GM18868 (cell line): ENCODE data around the gene STXBP6.

Experiments
- ATAC-seq: cut with Tn5 transposase; IDR thresholded peaks from one replicate; pipeline ENCODE4 v1.9.1; 2021; ENCODE audit warnings: mild to moderate bottlenecking, moderate library complexity; ENCODE audit not compliant: unreplicated experiment

STXBP6 gene

DNA sequence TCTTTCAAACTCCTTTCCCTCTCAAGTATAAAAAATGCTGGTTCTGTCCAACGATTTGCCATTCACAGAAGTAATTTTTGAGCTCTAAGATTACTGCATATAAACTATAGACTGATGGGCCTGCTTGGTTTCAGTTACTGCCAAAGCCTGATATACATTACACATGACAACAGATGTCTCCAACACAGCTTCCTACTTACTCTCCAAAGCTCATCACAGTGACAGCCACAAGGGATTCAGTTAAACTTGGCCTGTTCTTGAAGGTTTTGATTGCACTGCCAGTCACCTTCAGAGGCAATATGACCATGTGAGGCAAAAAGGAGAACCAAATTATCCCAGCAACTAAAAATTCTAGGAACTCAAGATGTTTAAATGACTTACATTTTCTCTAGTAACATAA is 30.1 kb downstream of the STXBP6 start:
- ATAC-seq: no peak

GRCh38 chr14:25017562-25017961 is 32.4 kb downstream of the STXBP6 start:
- no peak for ATAC-seq

DNA sequence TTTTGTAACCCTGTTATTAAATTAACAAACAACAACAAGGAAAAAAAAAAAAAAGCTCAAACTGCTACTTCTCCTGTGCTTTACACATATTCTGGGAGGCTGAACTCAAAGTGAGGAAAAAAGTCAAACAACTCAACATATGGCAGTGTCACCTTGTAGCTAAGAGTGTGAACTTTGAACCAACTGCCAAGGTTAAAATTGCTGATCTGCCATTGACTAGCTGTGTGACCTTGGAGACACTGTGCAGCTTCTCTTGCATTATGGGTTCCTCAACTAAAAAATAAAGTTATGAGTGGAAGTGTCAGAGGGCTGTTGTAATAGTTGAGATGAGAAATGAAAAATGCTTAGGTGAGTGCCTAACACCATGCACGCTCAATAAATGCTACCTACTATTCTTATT is 34.2 kb downstream of the STXBP6 start:
- ATAC-seq: no peak

- no peak for ATAC-seq
These were observed 35.5 kb downstream of the STXBP6 start for GRCh38 chr14:25014440-25014839.

- no peak for ATAC-seq
These were observed 38.9 kb downstream of the STXBP6 start for GRCh38 chr14:25011095-25011494.

- no peak for ATAC-seq
These were observed 39.5 kb downstream of the STXBP6 start for GRCh38 chr14:25010471-25010870.

DNA sequence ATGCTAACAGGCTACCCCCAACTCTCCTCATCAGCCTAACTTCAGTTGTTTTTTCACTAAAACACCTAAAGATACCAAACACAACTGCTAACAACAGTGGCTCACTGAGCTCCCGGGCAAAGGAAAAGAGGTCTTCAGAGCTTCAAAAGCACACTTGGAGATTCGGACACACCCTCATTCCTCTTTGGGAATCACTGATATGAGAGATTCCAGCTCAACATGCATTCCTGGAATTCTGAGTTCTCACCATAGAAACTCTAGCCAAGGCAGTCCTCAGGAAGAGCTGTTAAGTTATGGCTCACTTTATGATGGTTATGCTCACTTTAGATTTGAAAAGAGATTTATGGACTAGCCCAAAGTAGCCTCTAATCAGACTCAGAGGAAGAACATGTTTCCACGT is 40.1 kb downstream of the STXBP6 start:
- ATAC-seq: no peak

DNA sequence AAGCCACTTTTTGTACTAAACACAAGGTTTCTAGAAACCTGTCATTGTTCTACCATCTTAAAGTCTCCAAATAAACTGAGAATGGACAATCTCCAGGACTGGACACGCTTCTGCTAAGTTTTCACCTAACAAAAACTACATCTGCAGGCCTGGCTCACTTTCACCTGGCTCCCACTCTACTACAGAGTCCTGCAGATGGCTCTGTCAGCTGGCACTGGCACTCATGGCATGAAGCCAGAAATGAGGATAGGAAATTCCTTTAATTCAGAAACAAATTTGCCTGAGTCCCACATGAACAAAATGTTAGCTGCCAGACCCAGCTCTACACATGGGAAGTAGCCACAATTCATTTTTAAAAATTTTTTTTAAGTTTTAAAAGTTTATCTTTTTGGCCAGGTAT is 42.1 kb downstream of the STXBP6 start:
- no peak for ATAC-seq

DNA sequence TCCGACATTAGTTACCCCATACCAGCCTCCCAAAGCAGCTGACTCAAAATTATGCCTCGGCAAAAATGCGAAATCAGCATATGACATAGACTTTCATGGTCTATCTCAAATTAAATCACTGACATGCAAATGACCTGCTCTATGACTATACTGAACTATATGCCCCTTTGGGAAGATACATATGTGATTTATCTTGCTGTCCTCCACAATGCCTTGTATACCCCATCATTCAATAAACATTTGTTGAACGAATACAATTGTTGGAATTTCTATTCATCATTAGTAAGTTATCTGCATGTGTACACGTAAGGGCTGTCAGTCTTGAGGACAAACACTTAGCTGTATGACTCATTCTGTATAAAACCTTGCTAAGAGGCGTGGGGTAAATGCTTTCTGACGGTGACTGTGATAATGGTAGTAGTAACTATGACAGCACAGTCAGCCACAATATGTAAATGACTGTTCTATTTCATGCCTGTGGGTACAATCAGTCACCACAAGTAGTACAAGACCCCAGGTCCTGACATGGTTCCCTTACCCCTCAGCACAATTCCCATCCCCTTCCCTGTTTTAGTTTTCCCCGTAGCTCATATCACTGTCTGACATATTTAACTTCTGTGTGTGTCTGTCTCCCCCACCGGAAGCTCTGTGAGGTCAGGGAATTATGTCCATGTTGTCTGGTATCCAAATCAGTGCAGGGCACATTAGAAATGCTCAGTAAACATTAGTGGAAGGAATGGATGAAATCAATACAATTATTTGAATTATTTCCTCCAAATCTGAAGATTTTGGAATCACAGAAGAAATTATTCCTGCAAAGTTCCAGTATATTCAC is 42.8 kb downstream of the STXBP6 start:
- peak; percentile 54 for ATAC-seq

- ATAC-seq: no peak
These were observed 43.9 kb downstream of the STXBP6 start for GRCh38 chr14:25006031-25006430.

DNA sequence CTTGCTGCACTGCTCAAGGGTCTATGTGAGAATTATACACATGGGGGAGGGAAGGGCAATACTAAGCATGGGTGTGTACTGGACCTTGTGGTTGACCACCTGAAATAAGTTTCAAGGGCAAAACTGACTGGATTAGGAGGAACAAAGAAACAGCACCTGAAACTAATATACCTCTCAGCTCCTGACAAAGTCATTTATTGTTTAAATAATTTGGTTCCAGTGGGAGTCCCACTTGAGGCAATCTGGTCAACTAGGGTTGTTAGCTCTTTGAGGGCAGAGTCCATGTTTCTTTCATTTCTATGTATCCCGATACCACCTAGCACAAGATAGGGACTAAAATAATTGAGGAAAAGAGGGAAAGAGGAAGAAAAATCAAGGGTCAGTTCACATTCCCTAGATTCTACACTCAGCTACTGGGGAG is 45.5 kb downstream of the STXBP6 start:
- no peak for ATAC-seq

- ATAC-seq: no peak
These were observed 46.4 kb downstream of the STXBP6 start for GRCh38 chr14:25003537-25003936.

DNA sequence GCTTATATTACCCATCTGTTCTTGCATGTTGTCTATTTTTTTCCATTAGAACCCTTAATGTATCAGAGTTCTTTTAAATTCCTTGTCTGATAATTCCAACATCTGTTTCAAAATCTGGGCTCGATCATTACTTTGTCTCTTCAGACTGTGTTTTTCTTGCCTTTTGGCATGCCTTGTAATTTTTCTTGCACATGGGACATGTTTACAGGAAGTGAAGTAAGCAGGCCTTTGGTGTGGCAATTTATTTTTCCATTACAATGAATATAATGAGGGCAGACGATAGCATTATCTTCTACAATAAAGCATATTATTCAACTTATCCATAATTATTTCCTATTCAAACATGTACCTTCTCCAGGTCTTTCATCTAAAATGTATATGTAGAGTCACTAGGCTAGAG is 48.3 kb downstream of the STXBP6 start:
- no peak for ATAC-seq

DNA sequence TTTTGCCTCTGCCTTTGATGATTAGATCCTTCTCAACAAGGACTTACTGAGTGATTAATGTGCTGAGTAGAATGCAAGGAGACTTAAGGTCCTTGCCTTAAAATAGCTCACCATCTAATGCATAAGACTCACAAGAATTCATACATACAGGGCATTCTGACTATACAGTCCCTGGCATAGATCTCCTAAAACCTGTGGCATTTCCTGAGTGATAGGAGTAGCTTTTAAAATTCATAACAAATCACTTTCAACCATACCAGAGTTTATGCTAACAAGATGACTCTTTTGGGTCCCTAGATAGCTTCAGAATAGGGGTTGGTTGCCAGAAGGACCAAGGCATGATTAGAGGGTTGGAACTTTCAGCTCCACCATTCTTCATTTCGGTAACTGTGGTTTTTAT is 48.8 kb downstream of the STXBP6 start:
- ATAC-seq: no peak

GRCh38 chr14:24999157-24999556 is 50.8 kb downstream of the STXBP6 start:
- no peak for ATAC-seq

DNA sequence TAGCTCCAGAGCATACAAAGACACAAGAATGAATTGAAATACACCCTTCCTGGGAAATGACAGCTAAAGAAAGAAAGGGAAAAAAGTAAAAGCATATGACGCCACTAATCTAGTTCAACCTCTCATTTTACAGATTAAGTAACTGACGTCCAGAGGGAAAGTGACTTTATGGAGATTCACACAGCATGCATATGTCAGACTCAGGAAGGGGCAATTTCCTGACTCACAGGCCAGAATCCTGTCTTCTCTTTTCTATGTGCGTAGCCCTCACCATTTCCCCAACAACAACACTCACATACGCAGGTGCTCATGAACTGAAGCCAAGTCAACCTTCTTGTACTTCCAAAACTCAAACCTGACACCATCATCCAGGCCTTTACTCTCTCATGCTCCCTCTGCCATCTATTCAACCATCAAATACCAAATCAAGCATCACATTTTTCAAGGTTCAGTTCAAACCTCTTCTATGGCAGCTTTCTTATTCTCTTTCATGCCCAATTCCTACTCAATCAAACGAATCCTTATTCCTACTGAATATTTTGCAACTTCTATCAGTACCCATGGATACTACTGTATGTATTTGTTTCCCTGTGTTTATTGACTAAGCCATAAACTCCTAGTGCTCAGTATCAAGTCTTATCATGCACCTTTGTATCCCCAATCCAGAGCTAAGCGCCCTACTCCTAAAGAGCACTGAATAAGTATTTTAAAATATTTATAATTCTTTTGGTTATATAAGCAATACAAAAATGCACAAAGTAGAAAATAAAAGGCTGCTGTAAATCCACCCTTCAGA is 52.8 kb downstream of the STXBP6 start:
- ATAC-seq: no peak

GRCh38 chr14:24995016-24995415 is 54.9 kb downstream of the STXBP6 start:
- ATAC-seq: no peak

- ATAC-seq: no peak
These were observed 56.3 kb downstream of the STXBP6 start for GRCh38 chr14:24993631-24994030.

GRCh38 chr14:24992624-24993360 is 57.2 kb downstream of the STXBP6 start:
- no peak for ATAC-seq

GRCh38 chr14:24991821-24992220 is 58.1 kb downstream of the STXBP6 start:
- no peak for ATAC-seq

DNA sequence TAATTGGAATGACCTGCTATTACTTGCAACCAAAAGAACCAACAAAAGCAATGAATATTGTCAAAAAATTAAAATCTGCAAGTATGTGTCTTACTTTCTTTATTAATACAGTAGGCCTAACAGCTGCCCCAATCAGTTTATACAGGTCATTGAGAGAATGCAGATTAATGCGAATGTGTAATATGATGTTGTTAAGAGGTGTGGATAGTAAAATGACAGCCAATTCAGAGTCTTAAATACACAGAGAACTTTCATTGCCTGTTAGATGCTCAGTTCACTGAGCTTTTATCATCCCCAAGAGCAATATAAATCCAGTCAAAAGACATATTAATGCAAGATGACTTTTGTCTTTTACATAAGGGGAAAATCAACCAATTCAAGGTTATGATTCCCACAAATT is 58.7 kb downstream of the STXBP6 start:
- no peak for ATAC-seq

GRCh38 chr14:24990773-24991172 is 59.2 kb downstream of the STXBP6 start:
- no peak for ATAC-seq
